Esophagus muscularis mucosa (tissue), 4 donors: Measurements from ENCODE around the gene BHLHE41.

ENCODE experiments used
- EP300 ChIP-seq: sonication (generic); formaldehyde crosslinking; IDR thresholded peaks from one replicate; pipeline ENCODE4 v1.6.1; 2017; ENCODE audit warnings: antibody characterized with exemption
- POLR2A ChIP-seq: fragments of 450-650 bp; IDR thresholded peaks from one replicate; pipeline ENCODE4 v1.6.1; 2017; ENCODE audit warnings: antibody characterized with exemption, moderate library complexity, mild to moderate bottlenecking, low read depth
- POLR2AphosphoS5 ChIP-seq, 2 donors: sonication (generic); formaldehyde crosslinking; IDR thresholded peaks; one replicate each; pipeline ENCODE4 v1.6.1; 2017; ENCODE audit warnings: antibody characterized with exemption in 2 of 2
- TF ChIP-seq, protein P1 (sequence below), 3 experiments: fragments of 200-600 bp in 2 of 3; fragments of 450-650 bp in 1 of 3; sonication (generic) in 2 of 3; IDR thresholded peaks; one replicate each; pipeline ENCODE4 v1.5.1; 2017 to 2019; ENCODE audit warnings: antibody characterized with exemption in 3 of 3, mild to moderate bottlenecking in 2 of 3, moderate library complexity in 1 of 3

DNA sequence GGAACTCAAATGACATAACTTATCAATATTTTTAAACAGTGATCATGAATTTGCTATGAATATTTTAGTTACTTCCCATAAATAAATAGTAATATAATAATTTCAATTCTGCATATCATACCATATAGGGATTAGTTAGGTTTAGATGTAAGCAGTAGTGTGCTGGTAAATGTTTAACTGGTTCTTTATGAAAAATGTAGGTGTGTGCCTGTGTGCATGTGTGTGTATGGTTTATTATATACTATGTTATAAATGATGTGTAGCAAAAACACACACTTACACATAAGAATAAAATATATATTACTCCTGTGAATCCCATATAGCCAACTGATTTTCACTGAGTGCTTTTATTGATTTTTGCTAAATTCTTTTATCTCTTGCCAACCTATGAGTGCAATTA is 14.0 kb upstream of the BHLHE41 start:
- no peak for TF ChIP-seq POLR2AphosphoS5 (IDR thresholded peaks at IDR 0.05)
- TF ChIP-seq, protein P1, sequence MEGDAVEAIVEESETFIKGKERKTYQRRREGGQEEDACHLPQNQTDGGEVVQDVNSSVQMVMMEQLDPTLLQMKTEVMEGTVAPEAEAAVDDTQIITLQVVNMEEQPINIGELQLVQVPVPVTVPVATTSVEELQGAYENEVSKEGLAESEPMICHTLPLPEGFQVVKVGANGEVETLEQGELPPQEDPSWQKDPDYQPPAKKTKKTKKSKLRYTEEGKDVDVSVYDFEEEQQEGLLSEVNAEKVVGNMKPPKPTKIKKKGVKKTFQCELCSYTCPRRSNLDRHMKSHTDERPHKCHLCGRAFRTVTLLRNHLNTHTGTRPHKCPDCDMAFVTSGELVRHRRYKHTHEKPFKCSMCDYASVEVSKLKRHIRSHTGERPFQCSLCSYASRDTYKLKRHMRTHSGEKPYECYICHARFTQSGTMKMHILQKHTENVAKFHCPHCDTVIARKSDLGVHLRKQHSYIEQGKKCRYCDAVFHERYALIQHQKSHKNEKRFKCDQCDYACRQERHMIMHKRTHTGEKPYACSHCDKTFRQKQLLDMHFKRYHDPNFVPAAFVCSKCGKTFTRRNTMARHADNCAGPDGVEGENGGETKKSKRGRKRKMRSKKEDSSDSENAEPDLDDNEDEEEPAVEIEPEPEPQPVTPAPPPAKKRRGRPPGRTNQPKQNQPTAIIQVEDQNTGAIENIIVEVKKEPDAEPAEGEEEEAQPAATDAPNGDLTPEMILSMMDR (IDR thresholded peaks at IDR 0.05) = no peak
- no peak for TF ChIP-seq POLR2A
- no peak for TF ChIP-seq EP300
